ENCODE data around the gene SCLT1. TPM values are rescaled to one million over a fixed set of nuclear protein-coding genes. Genes with fewer than 3 reads are reported as not detected.

The SCLT1 gene
- total RNA-seq, 1 donor, result 14.1 TPM

DNA sequence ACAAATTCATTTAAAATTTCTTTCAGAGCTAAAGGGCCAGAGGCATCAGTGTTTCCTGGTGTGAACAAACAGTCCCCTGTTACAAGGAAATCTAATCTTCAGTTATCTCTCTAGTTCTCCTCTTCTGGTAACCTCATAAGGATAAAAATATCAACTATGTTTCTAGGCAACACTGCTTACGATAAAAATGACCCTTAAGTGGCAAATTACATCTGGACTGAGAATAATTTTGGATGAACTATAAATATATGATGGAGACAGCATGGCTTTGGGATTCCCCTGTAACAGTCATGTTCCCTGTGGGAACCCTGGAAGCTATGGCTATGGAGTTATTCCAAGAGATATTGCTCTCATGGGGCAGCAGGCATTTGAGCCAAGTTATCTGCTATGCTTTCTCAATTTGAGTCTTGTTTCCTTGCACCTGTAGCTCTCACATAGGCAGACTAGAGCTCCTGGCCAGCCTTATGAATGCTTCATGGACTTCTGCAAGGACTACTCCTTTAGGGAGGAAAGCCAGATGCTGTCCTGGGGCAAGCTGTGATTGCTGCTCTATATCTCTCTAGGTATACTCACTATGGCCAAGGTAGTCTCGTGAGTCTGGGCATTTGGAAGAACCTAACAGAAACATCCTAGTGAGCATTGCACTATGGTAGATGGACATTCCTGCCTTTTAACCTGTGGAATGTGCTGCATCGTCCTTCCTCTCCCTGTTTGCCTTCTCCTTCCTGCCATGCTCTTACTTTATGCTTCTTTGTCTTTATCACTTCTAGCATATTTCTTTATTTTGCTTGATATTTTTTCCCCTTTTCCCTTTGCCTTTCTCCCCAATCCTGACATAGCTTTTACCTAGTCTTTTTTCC, 16.9 kb upstream of the SCLT1 start:
- Histone ChIP-seq H2AFZ (ENCODE audit: low read length) (no peak overlapping the region), H4K20me1 (ENCODE audit: insufficient read depth, low read length) (no peaks in the 10 kb centered on the region), H3K9me3 (ENCODE audit: low read depth, low read length) (no peaks in the 10 kb centered on the region), H3K36me3 (ENCODE audit: insufficient read depth, low read length) (no peaks in the 10 kb centered on the region), H3K4me2 (ENCODE audit: insufficient read depth, low read length) (no peak overlapping the region), H3K4me1 (ENCODE audit: insufficient read depth, low read length) (no peaks in the 10 kb centered on the region), H3K27ac (ENCODE audit: low read depth, low read length) (no peak overlapping the region), H3K27me3 (ENCODE audit: insufficient read depth, low read length) (no peaks in the 10 kb centered on the region), H3K4me3 (ENCODE audit: insufficient read depth, low read length) (no peak overlapping the region), H3K79me2 (ENCODE audit: insufficient read depth, low read length) (no peaks in the 10 kb centered on the region)
- TF ChIP-seq CTCF (IDR thresholded peaks at IDR 0.05; ENCODE audit: extremely low read depth, low read depth, low read length), result no peak
- no peak for DNase-seq (ENCODE audit: insufficient read length, low spot score, missing footprints)

GRCh38 chr4:129098531-129099001, 5.2 kb upstream of the SCLT1 start:
- TF ChIP-seq CTCF (IDR thresholded peaks at IDR 0.05; ENCODE audit: extremely low read depth, low read depth, low read length), result no peak
- H3K27me3 ChIP-seq (ENCODE audit: insufficient read depth, low read length), result no peaks in the 10 kb centered on the region
- no peak overlapping the region for H3K4me2 ChIP-seq (ENCODE audit: insufficient read depth, low read length)
- H3K9me3 ChIP-seq (ENCODE audit: low read depth, low read length), result no peaks in the 10 kb centered on the region
- no peak overlapping the region for H3K4me3 ChIP-seq (ENCODE audit: insufficient read depth, low read length)
- no peak overlapping the region for H3K27ac ChIP-seq (ENCODE audit: low read depth, low read length)
- H3K4me1 ChIP-seq (ENCODE audit: insufficient read depth, low read length), result peaks cover 4% of the 10 kb centered on the region
- H3K36me3 ChIP-seq (ENCODE audit: insufficient read depth, low read length), result no peaks in the 10 kb centered on the region
- no peak overlapping the region for H2AFZ ChIP-seq (ENCODE audit: low read length)
- H4K20me1 ChIP-seq (ENCODE audit: insufficient read depth, low read length), result no peaks in the 10 kb centered on the region
- no peaks in the 10 kb centered on the region for H3K79me2 ChIP-seq (ENCODE audit: insufficient read depth, low read length)
- no peak for DNase-seq (ENCODE audit: insufficient read length, low spot score, missing footprints)

GRCh38 chr4:129095811-129096454, 2.6 kb upstream of the SCLT1 start, which contains the start of gene C4orf33:
TSS of gene C4orf33 (plus strand) at chr4:129096152. CDS start at chr4:129102611, 6,459 bp downstream.
- H3K9me3 ChIP-seq (ENCODE audit: low read depth, low read length), result no peaks in the 10 kb centered on the region
- H3K27me3 ChIP-seq (ENCODE audit: insufficient read depth, low read length), result no peaks in the 10 kb centered on the region
- peak within 1 kb of the TSS; percentile 96 for H2AFZ ChIP-seq (ENCODE audit: low read length)
- peak; percentile 84 for DNase-seq (ENCODE audit: insufficient read length, low spot score, missing footprints)
- TF ChIP-seq CTCF (IDR thresholded peaks at IDR 0.05; ENCODE audit: extremely low read depth, low read depth, low read length), result no peak
- H3K4me1 ChIP-seq (ENCODE audit: insufficient read depth, low read length), result peaks cover 13% of the 10 kb centered on the region
- H3K4me3 ChIP-seq (ENCODE audit: insufficient read depth, low read length), result peak within 1 kb of the TSS; percentile 80
- peaks cover 19% of the 10 kb centered on the region for H3K79me2 ChIP-seq (ENCODE audit: insufficient read depth, low read length)
- no peaks in the 10 kb centered on the region for H3K36me3 ChIP-seq (ENCODE audit: insufficient read depth, low read length)
- H4K20me1 ChIP-seq (ENCODE audit: insufficient read depth, low read length), result no peaks in the 10 kb centered on the region
- peak within 1 kb of the TSS; percentile 74 for H3K4me2 ChIP-seq (ENCODE audit: insufficient read depth, low read length)
- H3K27ac ChIP-seq (ENCODE audit: low read depth, low read length), result peak within 1 kb of the TSS; percentile 81

DNA sequence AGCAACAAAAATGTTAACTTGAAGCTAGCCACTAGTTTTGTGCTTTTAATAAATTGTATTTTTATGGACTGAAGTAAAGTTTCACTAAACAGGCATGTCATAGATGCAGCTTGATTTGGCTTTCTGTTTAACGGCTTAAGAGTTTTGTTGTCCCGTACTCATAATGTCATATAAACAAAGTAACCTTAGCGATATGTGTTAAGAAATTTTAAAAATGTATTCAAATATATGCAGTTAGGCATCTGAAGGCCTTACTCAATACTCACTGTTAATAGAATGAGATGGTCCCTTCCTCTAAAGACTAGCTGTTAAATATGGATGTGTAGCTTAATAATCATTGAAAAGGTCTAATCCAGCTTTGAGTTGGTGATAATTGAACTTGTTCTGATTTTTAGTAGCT, 1.0 kb upstream of the SCLT1 start:
- no peak for DNase-seq (ENCODE audit: insufficient read length, low spot score, missing footprints)
- no peaks in the 10 kb centered on the region for H4K20me1 ChIP-seq (ENCODE audit: insufficient read depth, low read length)
- H3K79me2 ChIP-seq (ENCODE audit: insufficient read depth, low read length), result peaks cover 33% of the 10 kb centered on the region
- peaks cover 13% of the 10 kb centered on the region for H3K4me1 ChIP-seq (ENCODE audit: insufficient read depth, low read length)
- H3K27ac ChIP-seq (ENCODE audit: low read depth, low read length), result no peak overlapping the region
- no peaks in the 10 kb centered on the region for H3K27me3 ChIP-seq (ENCODE audit: insufficient read depth, low read length)
- H3K4me3 ChIP-seq (ENCODE audit: insufficient read depth, low read length), result no peak overlapping the region
- H3K36me3 ChIP-seq (ENCODE audit: insufficient read depth, low read length), result no peaks in the 10 kb centered on the region
- no peaks in the 10 kb centered on the region for H3K9me3 ChIP-seq (ENCODE audit: low read depth, low read length)
- peak overlapping the region; percentile 18 for H2AFZ ChIP-seq (ENCODE audit: low read length)
- peak overlapping the region; percentile 94 for H3K4me2 ChIP-seq (ENCODE audit: insufficient read depth, low read length)
- TF ChIP-seq CTCF (IDR thresholded peaks at IDR 0.05; ENCODE audit: extremely low read depth, low read depth, low read length), result no peak

Measured in osteoblast (primary cell).